Measurements from ENCODE around the gene BUB1.
"Not testable (repeated sequence)": the region's sequence is repeated elsewhere in the genome, so short reads cannot be mapped to it uniquely, and the experiment has no call there.

The BUB1 gene

DNA sequence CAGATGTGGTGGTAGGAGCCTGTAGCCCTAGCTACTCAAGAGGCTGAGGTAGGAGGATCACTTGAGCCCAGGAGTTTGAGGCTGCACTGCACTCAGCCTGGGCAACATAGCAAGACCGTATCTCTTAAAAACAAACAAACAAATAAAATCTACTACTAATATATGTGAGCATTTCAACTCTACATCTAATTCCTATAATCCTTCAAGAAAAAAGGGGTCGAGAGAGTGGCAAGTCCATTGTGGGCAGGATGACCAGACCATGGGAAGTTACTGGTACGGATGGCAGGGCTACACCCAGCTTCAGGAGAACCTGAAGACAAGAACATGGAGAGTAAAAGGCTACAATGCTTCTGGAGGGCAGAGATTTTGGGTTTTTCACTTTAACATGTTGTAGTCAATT lies 24.0 kb downstream of the BUB1 start:
- no peak for FAIRE-seq

DNA sequence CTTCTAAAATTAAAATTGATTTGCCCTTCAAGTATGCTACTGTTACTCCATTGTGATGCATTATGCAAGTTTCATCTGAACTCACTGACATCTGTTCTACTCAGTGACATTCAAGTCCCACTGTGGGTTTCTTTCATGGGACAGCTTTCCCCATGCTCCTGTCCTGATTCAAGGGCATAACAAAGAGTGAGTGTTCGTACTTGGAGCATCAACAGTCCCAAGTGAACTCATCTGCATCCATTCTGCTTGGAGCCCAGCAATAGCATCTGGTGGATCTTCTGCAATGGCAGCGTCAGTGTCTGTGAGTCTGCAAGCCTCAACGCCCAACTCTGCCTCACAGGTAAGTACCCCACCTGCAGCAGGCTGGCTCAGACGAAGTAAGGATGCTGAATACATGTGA lies 27.5 kb downstream of the BUB1 start:
- no peak for FAIRE-seq

DNA sequence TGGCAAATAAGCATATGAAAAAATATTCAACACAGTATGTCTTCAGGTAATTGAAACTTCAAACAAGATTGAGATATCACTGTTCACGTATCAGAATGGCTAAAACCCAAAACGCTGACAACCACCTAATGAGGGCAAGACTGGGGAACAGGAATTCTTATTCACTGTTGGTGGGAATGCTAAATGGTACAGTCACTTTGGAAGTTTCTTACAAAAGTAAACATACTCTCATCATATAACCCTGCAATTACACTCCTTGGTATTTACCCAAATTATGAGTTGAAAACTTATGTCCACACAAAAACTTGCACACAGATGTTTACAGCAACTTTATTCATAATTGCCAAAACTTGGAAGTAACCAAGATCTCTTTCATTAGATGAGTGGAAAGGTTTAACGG lies 30.1 kb downstream of the BUB1 start:
- no peak for FAIRE-seq

DNA sequence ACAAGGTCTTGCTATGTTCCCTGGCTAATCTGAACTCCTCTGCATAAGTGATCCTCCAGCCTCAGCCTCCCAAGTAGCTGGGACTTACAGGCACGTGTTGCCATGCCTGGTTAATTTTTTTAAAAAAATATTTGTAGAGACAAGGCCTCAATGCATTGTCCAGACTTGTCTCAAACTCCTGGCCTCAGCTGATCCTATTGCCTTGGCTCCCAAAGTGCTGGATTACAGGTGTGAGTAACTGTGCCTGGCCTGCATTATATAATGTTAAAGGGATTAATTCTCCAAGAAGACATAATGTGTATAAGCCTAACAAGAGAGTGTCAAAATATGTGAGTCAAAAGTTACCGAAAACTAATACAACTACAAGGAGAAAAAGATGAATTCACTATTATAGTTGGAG lies 32.2 kb downstream of the BUB1 start:
- no peak for FAIRE-seq

DNA sequence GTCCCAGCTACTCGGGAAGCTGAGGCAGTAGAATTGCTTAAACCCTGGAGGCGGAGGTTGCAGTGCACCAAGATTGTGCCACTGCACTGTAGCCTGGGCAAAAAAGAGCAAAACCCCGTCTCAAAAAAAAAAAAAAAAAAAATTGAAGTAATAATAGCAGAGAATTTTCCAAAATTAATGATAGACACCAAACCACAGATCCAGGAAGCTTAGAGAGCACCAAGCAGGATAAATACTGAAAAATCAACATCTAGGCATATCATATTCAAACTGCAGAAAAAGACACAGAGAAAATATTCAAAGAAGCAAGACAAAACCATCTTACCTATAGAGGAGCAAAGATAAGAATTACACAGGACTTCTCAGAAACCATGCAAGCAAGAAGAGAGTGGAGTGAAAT lies 33.5 kb downstream of the BUB1 start:
- FAIRE-seq = no peak

DNA sequence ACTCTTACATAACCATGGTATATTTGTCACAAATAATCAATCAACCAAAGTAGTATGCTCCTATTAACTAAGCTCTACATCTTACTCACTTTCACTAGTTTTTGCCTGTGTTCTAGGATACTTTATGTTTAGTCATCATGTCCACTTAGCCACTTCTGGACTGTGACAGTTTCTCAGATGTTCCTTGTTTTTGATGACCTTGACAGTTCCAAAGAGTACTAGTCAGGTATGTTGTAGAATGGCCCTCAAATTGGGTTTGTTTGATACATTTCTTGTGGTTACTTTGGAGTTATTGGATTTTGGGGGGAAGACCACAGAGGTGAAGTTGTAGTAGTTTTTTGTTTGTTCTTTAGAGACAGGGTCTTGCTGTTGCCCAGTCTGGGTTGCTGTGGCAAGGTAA lies 35.5 kb downstream of the BUB1 start:
- FAIRE-seq = no peak

DNA sequence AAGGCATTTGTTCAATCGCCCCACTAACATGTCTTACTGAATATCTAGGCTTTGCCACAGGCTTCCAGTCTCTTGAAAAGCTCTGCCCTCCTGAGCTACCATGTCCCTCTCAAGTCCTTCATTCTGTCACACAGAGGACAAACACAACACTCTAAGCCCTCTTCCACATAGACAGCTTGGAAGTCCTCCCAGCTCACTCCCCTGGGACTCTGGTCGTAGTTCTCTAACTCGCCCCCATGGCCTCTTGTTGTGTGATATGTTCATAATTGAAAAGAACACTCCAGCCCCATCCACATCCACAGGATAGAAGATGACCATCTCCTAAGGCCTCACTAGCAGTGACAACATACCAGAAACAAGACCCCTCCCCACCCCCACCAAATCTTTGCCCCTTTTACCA lies 37.9 kb downstream of the BUB1 start:
- FAIRE-seq = no peak

DNA sequence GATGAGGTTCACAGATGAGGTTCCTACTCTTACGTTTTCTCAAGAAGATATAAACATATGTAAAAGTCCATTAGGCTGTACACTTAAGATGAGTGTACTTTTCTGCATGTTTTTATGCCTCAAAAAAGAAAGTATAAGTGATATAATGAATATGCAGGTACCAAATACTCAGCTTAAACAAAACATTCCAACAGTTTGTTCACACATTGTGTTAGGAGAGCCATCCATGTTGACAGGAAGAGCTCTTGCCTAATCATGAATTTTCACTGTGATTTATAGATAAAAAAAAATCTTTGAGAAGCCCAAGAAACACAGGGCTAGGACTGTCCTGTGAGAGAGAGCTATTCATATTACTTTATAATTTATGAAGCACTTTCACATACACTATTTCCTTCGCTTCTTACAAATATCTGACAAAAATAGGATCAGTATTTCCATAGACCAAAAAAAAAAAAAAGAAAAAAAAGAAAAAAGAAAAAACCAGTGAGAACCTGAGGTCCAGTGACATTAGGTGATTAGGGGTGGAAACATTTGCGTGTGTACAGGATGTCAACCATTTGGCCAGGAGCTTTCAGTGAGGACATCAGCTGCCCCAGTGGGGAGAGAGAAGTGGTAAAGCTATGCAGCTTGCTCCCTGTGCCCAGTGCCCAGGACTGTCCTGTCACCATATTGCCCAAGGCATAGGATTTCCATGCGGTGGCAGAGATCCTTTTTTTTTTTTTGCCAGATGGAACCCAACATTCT lies 38.7 kb downstream of the BUB1 start:
- FAIRE-seq = no peak

DNA sequence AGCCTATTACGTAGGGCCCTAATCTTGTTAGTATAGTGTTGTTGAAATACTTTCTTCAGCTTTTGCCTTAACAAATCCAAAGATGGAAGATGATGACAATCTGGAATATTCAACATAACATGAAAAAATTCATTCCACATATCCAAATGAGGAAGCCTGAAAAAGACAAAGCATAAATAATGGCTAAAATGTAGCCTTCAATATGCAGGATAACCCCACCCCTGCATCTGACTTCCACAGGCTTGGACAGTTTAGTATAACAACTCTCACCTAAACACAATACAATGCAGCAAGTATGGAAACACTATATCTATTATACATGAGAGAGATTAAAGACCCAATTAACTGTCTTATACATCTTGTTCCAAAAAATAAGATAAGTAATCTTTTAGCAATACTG lies 39.9 kb downstream of the BUB1 start:
- FAIRE-seq = no peak

DNA sequence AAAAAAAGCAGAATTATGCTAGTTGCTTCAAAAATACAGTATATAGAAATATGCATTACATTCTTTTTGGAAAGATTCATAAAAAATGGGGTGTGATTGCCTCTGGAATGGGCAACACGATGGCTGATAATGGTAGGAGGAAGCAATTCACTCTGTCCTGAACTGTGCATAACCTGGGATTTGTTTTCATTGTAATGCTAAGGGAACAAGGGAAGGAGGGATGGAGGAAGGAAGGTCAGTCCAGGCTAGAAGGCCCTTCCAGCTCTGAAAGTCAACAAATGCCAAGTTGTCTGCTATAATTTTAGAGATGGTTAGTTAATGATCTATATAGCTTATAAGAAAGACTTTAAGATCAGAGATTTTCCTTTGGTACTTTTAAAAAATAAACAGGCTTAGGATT lies 40.8 kb downstream of the BUB1 start:
- FAIRE-seq = no peak

DNA sequence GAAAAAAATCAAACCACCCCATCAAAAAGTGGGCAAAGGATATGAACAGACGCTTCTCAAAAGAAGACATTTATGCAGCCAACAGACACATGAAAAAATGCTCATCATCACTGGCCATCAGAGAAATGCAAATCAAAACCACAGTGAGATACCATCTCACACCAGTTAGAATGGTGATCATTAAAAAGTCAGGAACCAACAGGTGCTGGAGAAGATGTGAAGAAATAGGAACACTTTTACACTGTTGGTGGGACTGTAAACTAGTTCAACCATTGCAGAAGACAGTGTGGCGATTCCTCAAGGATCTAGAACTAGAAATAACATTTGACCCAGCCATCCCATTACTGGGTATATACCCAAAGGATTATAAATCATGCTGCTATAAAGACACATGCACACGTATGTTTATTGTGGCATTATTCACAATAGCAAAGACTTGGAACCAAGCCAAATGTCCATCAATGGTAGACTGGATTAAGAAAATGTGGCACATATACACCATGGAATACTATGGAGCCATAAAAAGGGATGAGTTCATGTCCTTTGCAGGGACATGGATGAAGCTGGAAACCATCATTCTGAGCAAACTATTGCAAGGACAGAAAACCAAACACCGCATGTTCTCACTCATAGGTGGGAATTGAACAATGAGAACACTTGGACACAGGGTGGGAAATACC lies 41.8 kb downstream of the BUB1 start:
- FAIRE-seq = not testable (repeated sequence)

DNA sequence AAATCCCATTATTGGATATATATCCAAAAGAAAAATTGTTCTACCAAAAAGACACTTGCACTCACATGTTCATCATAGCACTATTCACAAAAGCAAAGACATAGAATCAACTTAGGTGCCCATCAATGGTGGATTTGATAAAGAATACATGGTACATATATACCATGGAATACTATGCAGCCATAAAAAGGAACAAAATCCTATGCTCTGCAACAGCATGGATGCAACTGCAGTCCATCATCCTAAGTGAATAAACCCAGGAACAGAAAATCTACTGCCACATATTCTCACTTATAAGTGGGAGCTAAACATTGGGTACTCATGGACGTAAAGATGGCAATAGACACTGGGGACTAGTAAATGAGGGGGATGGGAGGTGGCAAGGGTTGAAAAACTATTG lies 50.5 kb downstream of the BUB1 start:
- FAIRE-seq = not testable (repeated sequence)

DNA sequence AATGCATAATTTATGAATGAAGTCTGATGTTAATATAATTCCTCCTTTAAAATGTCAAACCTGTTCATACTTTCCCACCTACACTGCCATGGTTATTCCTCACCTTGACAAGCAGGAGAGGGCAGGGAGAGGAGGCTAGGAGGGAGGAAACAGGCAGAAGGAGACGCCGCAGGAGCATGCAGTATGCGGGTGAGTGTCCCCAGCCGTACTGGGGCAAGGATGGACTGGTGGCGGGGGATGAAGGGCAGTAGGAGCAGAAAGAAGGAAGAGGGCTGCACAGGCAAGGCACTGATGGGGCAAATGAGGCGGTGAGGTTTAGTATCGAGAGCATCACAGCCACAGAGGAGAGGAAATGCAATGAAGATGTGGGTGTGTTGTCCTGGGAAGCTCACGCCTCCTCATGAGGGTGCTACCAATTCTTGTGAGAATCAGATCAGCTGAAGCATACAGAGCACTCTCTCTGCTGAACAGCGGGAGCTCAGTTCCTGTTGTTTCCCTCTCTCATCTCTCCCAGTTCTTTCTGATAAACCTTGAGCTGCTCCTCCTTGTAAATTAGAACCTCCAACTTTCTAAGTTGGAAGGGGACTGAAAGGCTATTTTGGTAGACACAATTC lies 58.4 kb downstream of the BUB1 start:
- FAIRE-seq = not testable (repeated sequence)

DNA sequence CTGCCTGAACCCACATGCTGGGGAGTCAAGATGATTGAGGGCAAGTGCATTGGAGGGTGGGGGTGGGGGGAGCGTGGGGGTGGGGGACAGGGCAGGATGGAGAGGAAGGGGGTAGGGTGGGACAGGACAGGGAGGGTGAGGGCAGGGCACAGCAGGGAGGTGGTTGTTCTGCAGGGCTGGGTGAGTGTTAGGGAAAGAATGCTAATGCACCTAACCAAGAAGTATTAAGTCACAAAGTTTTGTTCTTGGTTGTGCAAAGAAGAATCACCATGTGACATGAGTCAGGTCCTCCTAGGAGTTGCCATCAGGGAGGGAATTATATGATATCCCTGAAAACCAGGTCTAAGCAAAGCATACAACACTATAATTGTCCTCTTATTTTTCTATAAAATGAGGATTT lies 63.9 kb downstream of the BUB1 start:
- not testable (repeated sequence) for FAIRE-seq

DNA sequence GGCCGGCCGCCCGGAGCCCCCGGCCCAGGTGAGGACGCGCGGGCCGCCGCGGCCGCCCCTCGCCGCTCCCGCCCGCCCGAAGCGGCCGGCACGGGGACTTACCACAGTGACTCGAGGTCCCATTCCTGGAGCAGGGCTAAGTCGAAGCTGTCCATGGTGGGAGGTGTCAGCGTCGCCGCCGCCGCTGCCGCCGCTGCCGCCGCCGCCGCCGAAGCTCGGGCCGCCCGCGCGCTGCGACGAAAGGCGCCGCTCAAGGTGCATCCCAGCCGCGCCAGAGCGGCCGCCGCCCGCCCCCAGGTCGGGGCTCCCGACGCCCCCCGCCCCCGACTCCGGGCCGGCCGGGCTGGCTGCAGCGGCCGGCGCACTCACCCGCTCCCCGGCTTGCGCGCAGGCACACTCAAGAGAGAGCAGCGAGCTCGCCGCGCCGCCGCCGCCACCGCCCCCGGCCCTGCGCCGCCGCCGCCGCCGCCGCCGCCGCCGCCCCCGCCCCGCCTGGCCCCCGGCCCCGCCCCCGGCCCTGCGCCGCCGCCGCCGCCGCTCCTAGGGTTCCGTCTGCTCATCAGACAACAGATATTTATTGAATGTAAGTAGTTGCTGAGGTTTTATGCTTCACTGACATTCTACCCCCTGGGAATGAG lies 67.1 kb downstream of the BUB1 start:
- FAIRE-seq = not testable (repeated sequence)

DNA sequence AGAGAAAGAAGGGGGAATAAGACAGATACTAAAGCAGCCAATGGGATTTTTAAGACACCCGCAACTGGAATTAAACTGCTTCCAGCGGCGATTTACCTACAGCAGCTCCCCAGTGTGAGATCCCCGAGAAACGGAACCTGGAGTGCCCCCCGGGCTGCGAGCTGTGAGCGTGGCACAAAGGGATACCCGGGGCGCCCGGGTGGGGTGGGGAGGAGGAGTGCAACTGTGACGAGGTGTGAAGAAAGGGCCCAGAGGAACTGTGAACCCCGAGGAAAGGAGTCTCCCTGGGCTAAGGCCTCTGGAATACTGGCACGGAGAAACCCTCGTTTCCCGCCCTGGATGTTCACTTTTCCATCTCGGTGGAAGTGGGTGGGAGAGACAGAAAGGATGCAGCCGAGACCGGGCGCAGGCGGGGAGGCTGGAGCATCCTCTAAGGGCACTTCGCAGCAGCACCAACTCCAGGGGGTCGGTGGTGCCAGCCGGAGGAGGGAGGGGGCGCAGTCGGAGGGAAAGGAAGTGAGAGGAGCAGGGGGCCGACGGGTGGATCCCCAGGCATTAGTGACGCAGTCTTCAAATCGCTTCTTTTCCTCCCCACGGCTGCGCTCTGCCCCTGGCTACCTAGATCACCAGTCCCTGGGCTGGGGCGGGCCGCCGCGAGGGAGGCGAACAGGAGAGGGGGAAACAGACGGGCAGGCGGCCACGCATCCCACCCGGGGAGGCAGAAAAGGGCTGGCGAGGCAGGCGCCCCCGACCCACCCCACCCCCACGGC lies 67.8 kb downstream of the BUB1 start:
- FAIRE-seq = not testable (repeated sequence)

DNA sequence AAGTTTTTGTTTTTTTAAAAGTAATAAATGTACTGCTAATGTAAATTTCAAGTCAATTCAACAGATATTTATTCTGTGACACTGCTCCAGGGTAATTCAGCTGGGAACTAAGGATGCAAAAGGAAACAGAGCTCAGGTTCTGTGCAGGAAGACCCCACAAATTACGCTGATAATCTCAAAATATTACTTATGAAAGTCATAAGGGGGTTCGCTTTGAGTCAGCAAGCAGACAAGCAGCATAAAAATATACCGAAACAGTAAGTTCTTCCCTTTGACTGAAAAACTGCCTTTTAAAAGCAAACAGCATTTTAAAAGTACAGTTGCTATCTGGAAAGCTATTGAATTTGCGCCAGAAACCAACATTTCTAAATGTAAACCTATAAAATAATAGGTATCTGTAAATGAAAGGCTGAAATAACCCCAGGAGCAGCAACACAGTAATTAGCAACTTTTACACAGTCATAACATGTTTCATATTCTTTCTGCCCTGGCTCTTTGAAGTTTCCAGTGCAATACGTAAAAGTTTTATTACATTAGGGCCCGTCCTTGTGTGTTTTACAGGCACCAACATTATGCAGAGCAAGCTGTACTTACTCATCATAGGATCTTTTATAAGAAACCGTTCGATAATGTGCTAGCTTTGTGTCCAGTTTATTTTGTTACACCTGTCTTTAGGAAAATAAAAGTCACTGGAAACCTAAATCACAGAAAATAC lies 68.9 kb downstream of the BUB1 start:
- not testable (repeated sequence) for FAIRE-seq

DNA sequence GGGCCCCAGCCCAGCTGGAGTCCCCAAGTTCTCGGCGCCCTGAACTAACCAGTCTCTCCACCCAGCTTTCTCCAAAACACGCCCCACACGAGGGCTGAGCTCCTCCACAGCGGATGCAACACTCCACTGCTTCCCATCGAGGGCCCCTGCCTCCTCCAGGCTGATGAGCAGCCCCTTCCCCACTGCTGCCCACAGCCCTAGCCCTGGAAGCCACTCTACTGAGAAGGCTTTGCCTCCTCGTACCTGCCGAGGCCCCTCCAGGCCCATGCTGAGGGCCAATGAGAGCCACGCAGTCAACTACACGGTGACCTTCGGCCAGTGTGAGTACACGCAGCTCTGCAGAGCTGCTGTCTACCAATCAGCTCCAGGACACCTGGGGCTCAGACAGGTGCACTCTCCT lies 72.8 kb downstream of the BUB1 start:
- not testable (repeated sequence) for FAIRE-seq

DNA sequence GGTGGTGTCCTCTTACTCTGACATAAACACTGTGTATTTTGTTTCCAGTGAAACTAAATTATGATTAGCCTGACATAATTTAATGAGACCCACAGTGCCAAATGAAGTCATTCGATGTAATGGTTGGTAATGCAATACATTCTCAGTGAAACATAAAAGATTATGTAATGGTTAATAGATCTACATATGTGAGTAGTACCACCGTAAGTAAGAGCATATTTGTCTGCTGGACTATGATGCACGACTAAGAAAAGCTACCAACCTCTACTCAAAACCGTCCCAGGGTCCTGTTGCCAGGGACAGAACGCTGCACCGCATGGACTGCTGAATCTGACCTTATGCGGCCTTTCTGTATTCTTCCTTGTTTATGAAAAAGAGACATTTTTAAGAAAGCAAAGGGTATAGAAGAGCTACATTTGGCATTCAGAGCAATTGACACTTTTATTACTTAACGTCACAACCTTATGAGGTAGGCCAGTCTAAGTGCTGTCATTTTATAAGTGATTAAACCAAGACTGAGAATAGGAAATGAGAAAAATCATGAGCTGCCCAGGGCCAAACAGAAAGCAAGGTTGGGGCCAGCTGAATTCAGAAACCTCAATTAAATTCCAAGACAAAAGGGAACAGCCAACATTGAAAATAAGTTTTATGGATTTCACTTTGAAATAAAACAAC lies 73.8 kb downstream of the BUB1 start:
- FAIRE-seq = not testable (repeated sequence)

DNA sequence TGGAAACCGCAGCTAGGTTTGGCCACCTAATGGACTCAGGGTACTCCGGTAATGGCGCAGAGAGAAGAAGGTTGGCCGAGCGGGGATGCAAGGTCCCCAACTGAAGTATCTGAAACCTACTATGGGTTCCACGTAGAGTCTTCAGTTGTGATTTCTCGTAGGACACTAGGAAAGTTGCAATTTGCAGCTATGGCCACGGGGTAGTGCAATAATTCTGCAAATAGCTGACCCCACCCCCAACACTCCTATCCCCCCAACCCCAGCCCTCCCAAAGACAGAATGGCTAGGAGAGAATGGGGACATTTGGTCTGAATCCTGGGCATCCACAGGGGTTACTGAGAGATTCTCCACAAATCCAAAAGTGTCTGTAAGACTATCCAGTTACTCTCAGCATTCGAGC lies 75.7 kb downstream of the BUB1 start:
- not testable (repeated sequence) for FAIRE-seq

DNA sequence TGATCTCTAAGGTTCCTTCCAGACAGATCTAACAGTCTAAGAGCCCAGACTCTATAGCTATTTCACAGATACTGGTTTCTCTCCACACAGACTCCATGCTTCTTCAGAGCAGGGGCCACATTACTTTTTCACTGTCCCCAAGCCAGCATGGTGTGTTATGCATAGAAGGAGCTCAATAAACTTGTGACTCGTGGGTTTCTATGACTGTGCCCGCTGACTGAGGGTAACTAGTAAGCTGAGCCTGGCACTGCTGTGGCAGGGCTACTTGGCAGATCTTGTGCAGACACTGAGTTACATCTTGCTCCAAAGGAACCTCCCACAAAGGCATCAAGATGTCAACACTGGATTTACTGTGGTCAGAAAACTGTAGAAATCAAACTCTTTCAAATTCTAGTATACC lies 85.9 kb downstream of the BUB1 start:
- FAIRE-seq = not testable (repeated sequence)
